ENCODE results near the gene INTS2.

GRCh38 chr17:61874075-61874474, 53.7 kb downstream of the INTS2 start:
- no peak for TF ChIP-seq CTCF (IDR thresholded peaks at IDR 0.05; ENCODE audit: insufficient read depth, low read length, poor library complexity, severe bottlenecking)
- no peak for TF ChIP-seq EZH2phosphoT487 (conservative IDR thresholded peaks at IDR 0.05; ENCODE audit: low read length)
